Measurements from ENCODE around the gene CLECL1. TPM values are rescaled to one million over a fixed set of nuclear protein-coding genes. Genes with fewer than 3 reads are reported as not detected.

The CLECL1 gene
- total RNA-seq, result 1 to 10 TPM; 1.3 to 2.8 TPM

- no peaks in the 10 kb centered on the region for H3K36me3 Mint-ChIP-seq
- H3K27me3 Mint-ChIP-seq, result no peaks in the 10 kb centered on the region
- peak within 1 kb of the TSS; percentile 45 for H3K4me3 Mint-ChIP-seq
- peak within 1 kb of the TSS; percentile 58 to 76 for H3K27ac Mint-ChIP-seq
- no peak for ATAC-seq
- H3K9me3 Mint-ChIP-seq, result no peaks in the 10 kb centered on the region
- peaks cover 20 to 36% of the 10 kb centered on the region in 2 donors for H3K4me1 Mint-ChIP-seq (ENCODE audit: low read depth in 2 of 2)
- no peak for DNase-seq (ENCODE audit: low spot score)
Observed at GRCh38 chr12:9732921-9733461, at the start of gene CLECL1. TSS of gene CLECL1 (minus strand) at chr12:9733097.

- ATAC-seq (no peak), DNase-seq (ENCODE audit: low spot score) (no peak)
- Mint-ChIP-seq H3K27me3 (no peaks in the 10 kb centered on the region), H3K4me1 (ENCODE audit: low read depth in 2 of 2) (peaks cover 5 to 9% of the 10 kb centered on the region in 2 donors), H3K36me3 (no peaks in the 10 kb centered on the region), H3K9me3 (no peaks in the 10 kb centered on the region), H3K27ac (peak overlapping the region in 1 of 2 donors; percentile 26), H3K4me3 (no peak overlapping the region)
Observed at GRCh38 chr12:9781360-9781759, 48.5 kb upstream of the CLECL1 start.

- ATAC-seq (no peak), DNase-seq (ENCODE audit: low spot score) (no peak)
- Mint-ChIP-seq H3K36me3 (no peaks in the 10 kb centered on the region), H3K27ac (peak overlapping the region in 1 of 2 donors; percentile 6), H3K27me3 (no peaks in the 10 kb centered on the region), H3K9me3 (no peaks in the 10 kb centered on the region), H3K4me3 (no peak overlapping the region), H3K4me1 (ENCODE audit: low read depth in 2 of 2) (peaks cover 23 to 25% of the 10 kb centered on the region in 2 donors)
Observed at GRCh38 chr12:9779209-9779608, 46.3 kb upstream of the CLECL1 start.

GRCh38 chr12:9776781-9777180 lies 43.9 kb upstream of the CLECL1 start:
- Mint-ChIP-seq H3K4me3 (no peak overlapping the region), H3K27ac (peak overlapping the region; percentile 1 to 64), H3K4me1 (ENCODE audit: low read depth in 2 of 2) (peaks cover 34 to 41% of the 10 kb centered on the region in 2 donors), H3K36me3 (no peaks in the 10 kb centered on the region), H3K27me3 (no peaks in the 10 kb centered on the region), H3K9me3 (no peaks in the 10 kb centered on the region)
- no peak for ATAC-seq
- DNase-seq (ENCODE audit: low spot score), result no peak

- H3K36me3 Mint-ChIP-seq, result no peaks in the 10 kb centered on the region
- no peak for ATAC-seq
- H3K27ac Mint-ChIP-seq, result peak overlapping the region in 1 of 2 donors; percentile 45
- peaks cover 34 to 63% of the 10 kb centered on the region in 2 donors for H3K4me1 Mint-ChIP-seq (ENCODE audit: low read depth in 2 of 2)
- peak overlapping the region; percentile 22 for H3K4me3 Mint-ChIP-seq
- H3K27me3 Mint-ChIP-seq, result no peaks in the 10 kb centered on the region
- no peak for DNase-seq (ENCODE audit: low spot score)
- H3K9me3 Mint-ChIP-seq, result no peaks in the 10 kb centered on the region
Observed at GRCh38 chr12:9773216-9773877, 40.5 kb upstream of the CLECL1 start.

- Mint-ChIP-seq H3K4me3 (peak overlapping the region; percentile 96), H3K27me3 (no peaks in the 10 kb centered on the region), H3K27ac (peak overlapping the region; percentile 91 to 96), H3K4me1 (ENCODE audit: low read depth in 2 of 2) (peaks cover 44 to 65% of the 10 kb centered on the region in 2 donors), H3K36me3 (peaks cover 18% of the 10 kb centered on the region), H3K9me3 (no peaks in the 10 kb centered on the region)
- DNase-seq (ENCODE audit: low spot score) (no peak), ATAC-seq (no peak)
Observed at GRCh38 chr12:9763025-9763424, 30.1 kb upstream of the CLECL1 start.

- H3K9me3 Mint-ChIP-seq, result no peaks in the 10 kb centered on the region
Observed at GRCh38 chr12:9762369-9762768, 29.5 kb upstream of the CLECL1 start.

GRCh38 chr12:9761419-9761781 lies 28.5 kb upstream of the CLECL1 start:
- H3K27ac Mint-ChIP-seq, result peak overlapping the region; percentile 91 to 96
- peaks cover 31% of the 10 kb centered on the region for H3K36me3 Mint-ChIP-seq
- H3K27me3 Mint-ChIP-seq, result no peaks in the 10 kb centered on the region
- H3K4me1 Mint-ChIP-seq (ENCODE audit: low read depth in 2 of 2), result peaks cover 50 to 69% of the 10 kb centered on the region in 2 donors
- DNase-seq (ENCODE audit: low spot score) (no peak), ATAC-seq (peak in 1 of 2 donors; percentile 28)
- H3K9me3 Mint-ChIP-seq, result no peaks in the 10 kb centered on the region
- H3K4me3 Mint-ChIP-seq, result peak overlapping the region; percentile 96

More at GRCh38 chr12:9762369-9762768, 29.5 kb upstream of the CLECL1 start:
- Mint-ChIP-seq H3K36me3 (peaks cover 25% of the 10 kb centered on the region), H3K27ac (peak overlapping the region; percentile 91 to 96), H3K4me3 (peak overlapping the region; percentile 96), H3K27me3 (no peaks in the 10 kb centered on the region), H3K4me1 (ENCODE audit: low read depth in 2 of 2) (peaks cover 47 to 65% of the 10 kb centered on the region in 2 donors)
- no peak for ATAC-seq
- DNase-seq (ENCODE audit: low spot score), result no peak

GRCh38 chr12:9760699-9761418 lies 28.0 kb upstream of the CLECL1 start, which contains the start of gene CD69:
TSS of gene CD69 (minus strand) at chr12:9760901. CDS start at chr12:9760820, 81 bp downstream.
- H3K27me3 Mint-ChIP-seq, result no peaks in the 10 kb centered on the region
- peak; percentile 71 to 82 for ATAC-seq
- peak; percentile 88 for DNase-seq (ENCODE audit: low spot score)
- H3K9me3 Mint-ChIP-seq, result no peaks in the 10 kb centered on the region
- peak within 1 kb of the TSS; percentile 96 for H3K4me3 Mint-ChIP-seq
- peak within 1 kb of the TSS; percentile 91 to 96 for H3K27ac Mint-ChIP-seq
- H3K4me1 Mint-ChIP-seq (ENCODE audit: low read depth in 2 of 2), result peaks cover 55 to 75% of the 10 kb centered on the region in 2 donors
- peaks cover 36% of the 10 kb centered on the region for H3K36me3 Mint-ChIP-seq

GRCh38 chr12:9760120-9760519 lies 27.2 kb upstream of the CLECL1 start:
- DNase-seq (ENCODE audit: low spot score) (no peak), ATAC-seq (no peak)
- peaks cover 54 to 76% of the 10 kb centered on the region in 2 donors for H3K4me1 Mint-ChIP-seq (ENCODE audit: low read depth in 2 of 2)
- peak overlapping the region; percentile 91 to 96 for H3K27ac Mint-ChIP-seq
- H3K36me3 Mint-ChIP-seq, result peaks cover 43% of the 10 kb centered on the region
- H3K9me3 Mint-ChIP-seq, result no peaks in the 10 kb centered on the region
- peak overlapping the region; percentile 96 for H3K4me3 Mint-ChIP-seq
- no peaks in the 10 kb centered on the region for H3K27me3 Mint-ChIP-seq

GRCh38 chr12:9759694-9760093 lies 26.8 kb upstream of the CLECL1 start:
- Mint-ChIP-seq H3K27ac (peak overlapping the region; percentile 91 to 96), H3K9me3 (no peaks in the 10 kb centered on the region), H3K27me3 (no peaks in the 10 kb centered on the region), H3K4me1 (ENCODE audit: low read depth in 2 of 2) (peaks cover 52 to 75% of the 10 kb centered on the region in 2 donors), H3K4me3 (peak overlapping the region; percentile 96), H3K36me3 (peaks cover 47% of the 10 kb centered on the region)
- DNase-seq (ENCODE audit: low spot score) (no peak), ATAC-seq (no peak)

GRCh38 chr12:9758119-9758518 lies 25.2 kb upstream of the CLECL1 start:
- H3K4me3 Mint-ChIP-seq, result peak overlapping the region; percentile 96
- peaks cover 59% of the 10 kb centered on the region for H3K36me3 Mint-ChIP-seq
- peak overlapping the region; percentile 91 to 96 for H3K27ac Mint-ChIP-seq
- H3K9me3 Mint-ChIP-seq, result no peaks in the 10 kb centered on the region
- no peaks in the 10 kb centered on the region for H3K27me3 Mint-ChIP-seq
- ATAC-seq (no peak), DNase-seq (ENCODE audit: low spot score) (no peak)
- H3K4me1 Mint-ChIP-seq (ENCODE audit: low read depth in 2 of 2), result peaks cover 52 to 77% of the 10 kb centered on the region in 2 donors

- ATAC-seq, result no peak
- peaks cover 49 to 78% of the 10 kb centered on the region in 2 donors for H3K4me1 Mint-ChIP-seq (ENCODE audit: low read depth in 2 of 2)
Observed at GRCh38 chr12:9757433-9758025, 24.6 kb upstream of the CLECL1 start.

More at GRCh38 chr12:9757433-9758025, 24.6 kb upstream of the CLECL1 start:
- Mint-ChIP-seq H3K27me3 (no peaks in the 10 kb centered on the region), H3K27ac (peak overlapping the region; percentile 91 to 96), H3K4me3 (peak overlapping the region; percentile 96), H3K9me3 (no peaks in the 10 kb centered on the region), H3K36me3 (peaks cover 61% of the 10 kb centered on the region)
- DNase-seq (ENCODE audit: low spot score), result no peak
